ENCODE results near the gene HECTD3.

The HECTD3 gene

DNA sequence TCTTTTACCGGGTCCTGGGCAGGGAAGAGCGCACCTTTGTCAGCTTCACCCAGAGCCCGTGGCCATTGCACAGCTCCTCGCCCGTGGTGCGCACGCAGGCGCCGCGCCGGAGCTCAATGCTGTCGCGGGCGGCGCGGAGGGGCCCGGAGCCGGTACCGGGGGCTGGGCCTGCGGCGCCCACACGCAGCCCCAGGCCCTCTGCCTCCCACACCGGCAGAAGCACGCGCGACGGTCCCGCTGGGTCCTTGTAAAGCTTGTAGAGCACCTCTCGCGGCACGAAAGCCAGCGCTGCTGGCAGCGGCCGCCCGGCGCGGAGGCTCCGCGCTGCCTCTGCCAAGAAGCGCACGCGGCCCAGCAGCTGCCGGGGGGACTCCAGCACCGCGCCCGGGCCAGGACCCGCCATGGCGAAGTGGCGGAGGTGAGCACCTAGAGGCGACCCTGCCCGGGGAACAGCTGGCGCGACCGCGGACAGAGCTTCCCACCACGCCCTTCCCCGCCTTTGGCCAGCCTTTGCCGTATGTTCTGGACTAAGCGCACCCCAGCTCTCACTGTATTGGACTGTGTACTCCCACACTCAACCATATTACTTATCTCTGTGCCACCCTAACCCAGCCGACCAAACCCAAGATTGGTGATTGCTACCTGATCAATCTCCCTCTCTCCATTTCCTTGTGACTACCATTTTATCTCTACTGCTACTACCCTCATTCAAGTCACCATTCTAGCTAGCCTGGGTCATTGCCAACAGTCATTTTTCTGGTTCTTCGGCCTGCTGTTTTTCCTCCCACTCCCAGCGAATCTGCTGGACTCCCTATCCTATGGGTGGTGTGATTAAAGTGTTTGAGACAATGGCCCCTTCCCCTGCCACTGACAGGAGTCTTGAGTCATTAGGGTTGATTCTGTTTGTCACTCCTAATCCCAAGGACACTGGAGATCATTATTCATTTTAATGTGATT lies at the start of gene HECTD3:
TSS of gene HECTD3 (minus strand) at position 470 of the 957 bp plus-strand sequence. CDS start at position 403, 67 bp downstream.
- peak; percentile 88 for DNase-seq

DNA sequence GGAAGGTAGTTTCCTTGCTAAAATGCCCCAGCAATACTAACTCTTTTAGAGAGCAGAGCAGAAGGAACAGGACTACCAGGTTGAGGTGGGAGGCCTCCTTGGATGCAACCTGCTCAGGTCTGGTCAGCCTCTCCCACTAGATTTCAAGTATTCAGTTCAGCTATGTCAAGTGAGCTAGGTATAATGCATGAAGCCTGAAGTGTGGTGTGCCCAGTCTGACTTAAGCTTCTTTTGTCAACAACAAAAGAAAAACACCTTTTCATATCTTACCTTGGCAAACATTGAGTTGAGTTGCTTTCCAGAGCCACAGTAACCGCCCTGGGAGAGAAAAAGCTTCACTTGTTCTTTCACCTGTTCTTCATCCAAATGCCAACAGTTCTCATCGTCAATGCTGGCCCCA lies 48.7 kb upstream of the HECTD3 start:
- DNase-seq = no peak

DNA sequence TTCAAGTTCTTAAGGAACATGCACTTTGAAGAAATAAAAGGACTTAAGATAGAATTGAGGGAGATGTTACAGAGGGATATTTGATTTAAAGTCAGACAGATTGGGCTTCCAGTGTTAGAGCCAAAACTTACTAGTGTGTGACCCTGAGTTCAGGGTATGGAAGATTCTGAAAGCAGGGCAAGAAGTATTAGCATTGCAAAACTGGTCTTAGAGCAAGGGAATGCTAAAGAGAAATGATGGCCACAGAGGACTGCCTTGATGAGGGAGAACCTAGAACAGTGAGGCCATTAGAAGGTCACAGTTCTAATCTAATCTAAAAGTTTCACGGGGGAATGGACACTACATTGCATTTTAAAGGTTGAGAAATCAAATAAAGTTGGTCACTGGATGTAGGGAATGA lies 46.4 kb upstream of the HECTD3 start:
- no peak for DNase-seq

DNA sequence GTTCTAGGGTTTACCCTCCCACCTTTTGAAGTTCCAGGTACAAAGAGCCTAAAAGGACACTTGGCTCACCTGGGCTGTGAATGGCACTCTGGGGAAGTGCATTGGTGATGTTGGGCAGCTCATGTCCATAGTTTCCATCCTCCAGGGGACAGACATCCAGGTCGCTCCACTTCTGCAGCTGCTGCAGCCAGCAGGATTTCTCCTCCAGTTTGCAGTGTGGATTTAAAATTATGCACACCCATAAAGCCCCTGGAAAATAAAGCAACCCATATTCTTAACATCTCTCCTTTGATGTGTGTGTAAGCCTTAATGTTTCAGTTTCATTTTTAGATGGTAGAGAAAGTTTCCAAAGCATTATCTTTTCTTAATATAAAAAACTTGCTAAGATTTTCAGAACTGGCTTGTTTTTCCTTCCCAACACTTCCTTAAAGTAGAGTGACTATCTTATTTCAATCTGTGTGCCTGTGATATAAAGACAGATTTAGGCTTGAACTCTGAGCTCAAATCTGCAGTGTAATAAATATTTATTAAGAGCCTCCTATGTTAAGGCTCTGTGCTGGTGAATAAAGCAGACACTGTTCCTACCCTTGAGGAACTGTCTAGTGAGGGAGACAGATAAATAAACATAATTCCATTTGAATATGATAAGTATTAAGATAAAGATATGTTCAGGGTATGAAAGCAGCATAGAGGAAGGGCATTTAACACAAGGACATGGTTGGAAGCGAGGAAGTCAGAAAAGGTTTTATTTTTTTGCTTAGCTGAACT lies 40.1 kb upstream of the HECTD3 start:
- no peak for DNase-seq

DNA sequence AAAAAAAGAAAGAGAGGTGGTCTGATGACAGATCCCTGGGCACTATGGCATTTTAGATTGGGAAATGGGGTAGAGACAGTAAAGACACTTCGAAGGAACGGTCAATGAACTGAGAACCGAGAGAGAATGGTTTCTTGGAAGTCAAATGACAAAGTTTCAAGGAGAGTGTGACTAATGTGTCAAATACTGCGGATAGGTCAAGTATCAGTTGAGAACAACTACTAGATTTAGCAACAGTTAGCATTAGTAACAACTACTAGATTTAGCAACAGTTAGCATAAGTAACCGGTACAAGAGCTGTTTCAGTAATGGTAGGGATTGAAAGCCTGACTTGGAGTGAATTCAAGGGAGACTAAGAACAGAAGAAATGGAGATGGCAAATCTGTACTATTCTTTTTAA lies 35.9 kb upstream of the HECTD3 start:
- no peak for DNase-seq

DNA sequence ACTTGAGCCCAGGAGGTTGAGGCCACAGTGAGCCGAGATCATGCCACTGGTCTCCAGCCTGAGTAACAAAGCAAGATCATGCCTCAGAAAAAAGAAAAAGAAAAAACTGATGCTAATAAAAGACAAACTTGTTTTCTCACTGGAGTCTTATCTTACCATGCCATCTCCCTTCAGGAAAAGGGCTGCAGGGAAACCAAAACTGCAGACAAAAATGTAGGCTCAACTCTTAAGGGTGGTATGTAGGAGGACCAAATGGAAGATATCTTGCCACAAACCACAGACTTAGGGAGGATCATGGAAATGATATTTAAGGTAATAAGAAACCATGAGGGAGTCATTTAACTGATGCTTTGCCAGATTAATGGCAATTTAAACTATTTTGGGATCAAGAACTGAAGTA lies 33.8 kb upstream of the HECTD3 start:
- no peak for DNase-seq

DNA sequence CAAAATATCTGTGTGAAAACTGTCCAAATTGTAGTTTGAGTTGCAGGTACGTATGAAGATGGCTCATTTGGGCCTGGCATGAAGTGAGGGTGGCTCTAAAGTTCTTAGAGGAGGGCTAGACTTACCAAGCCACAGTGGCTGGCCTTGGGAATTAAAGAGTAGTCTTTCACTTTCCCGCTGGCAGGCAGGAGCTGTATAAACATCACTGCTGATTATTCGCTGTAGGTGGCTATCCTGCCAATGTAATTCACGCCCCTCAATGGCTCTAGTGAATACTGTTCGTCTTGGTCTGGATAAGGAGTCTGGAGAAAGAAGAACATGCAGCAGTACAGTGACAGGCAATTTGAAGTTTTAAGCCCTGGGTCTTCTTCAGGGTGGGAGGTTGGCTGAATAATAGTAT lies 32.0 kb upstream of the HECTD3 start:
- DNase-seq = no peak

DNA sequence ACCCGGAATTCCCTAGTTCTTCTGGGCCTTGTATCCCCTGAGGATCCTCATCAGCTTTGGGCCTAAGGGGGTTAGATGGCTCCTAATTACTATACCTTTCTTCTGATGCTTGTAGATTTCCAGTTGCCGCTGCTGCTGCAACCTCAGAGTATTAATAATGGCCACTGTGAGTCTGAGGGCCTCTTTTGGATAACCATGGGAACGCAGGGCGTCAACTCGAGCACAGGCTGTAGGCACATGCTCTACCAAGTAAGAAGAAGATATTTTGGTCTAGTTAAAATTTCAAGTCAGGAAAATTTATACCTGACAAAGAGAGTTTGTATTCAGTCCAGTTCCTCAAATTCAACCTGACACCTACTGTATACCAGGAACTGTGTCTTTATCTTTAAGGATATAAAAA lies 29.2 kb upstream of the HECTD3 start:
- DNase-seq = no peak

DNA sequence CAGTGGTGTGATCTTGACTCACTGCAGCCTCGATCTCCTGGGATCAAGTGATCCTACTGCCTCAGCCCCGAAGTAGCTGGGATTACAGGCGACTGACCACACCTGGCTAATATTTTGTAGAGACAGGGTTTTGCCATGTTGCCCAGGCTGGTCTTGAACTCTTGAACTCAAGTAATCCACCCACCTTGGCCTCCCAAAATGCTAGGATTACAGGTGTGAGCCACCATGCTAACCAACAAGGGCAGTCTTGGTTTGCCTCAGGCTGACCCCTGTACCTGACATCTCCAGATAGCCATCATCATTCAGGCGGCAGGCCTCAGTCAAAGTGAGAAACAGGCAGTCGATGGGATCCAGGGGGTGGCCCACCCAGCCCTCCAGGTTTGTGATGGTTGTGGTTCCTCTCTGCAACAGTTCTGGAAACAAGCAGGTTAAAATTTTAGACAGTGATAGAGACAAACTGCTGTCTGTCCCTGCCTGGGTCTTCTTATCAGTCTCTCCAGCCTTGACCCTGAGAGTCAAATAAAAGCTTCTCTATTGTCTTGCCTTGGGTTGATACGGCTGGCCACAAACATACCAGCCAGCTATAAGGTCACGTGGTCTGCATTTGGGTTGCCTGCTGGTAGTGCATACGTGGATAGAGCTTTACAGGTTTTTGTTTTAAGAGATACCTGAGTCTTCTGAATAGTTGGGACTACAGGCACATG lies 27.7 kb upstream of the HECTD3 start:
- no peak for DNase-seq

DNA sequence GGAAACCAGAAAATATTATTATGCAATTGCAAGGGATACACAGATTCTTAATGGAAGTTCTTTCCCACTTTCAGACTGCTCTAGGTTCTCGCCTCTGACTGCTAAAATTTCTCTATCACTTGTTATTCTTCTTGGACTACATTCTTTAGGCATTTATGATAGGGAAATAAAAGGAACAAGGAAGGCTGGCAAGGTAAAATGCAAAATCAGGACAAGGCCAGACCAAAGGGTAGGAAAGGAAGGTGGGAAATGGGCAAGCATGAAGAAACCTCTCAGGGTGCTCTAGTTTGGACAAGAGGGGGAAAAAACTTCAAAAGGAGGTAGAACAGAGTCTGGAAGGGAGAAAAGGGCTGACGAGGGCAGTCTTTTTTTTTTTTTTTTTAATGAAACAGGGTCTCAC lies 27.1 kb upstream of the HECTD3 start:
- no peak for DNase-seq

DNA sequence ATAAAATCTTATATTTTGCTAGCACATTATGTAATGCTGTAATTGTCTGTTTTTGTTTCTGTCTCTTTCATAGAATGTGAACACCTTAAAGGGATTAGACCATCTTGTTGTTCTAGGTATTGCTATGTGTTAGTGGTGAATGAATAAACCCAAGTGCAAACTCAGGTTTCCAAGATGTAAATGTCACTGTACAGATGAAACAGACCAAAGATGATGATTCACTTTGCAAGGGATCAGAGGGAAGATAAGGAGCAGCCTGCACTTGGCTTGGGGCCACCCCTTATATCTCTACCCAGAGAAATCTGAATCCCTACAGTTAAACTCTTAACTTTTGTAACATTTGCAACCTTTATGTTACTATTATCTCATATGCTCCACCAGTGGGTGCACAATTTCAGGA lies 26.3 kb upstream of the HECTD3 start:
- DNase-seq = no peak

DNA sequence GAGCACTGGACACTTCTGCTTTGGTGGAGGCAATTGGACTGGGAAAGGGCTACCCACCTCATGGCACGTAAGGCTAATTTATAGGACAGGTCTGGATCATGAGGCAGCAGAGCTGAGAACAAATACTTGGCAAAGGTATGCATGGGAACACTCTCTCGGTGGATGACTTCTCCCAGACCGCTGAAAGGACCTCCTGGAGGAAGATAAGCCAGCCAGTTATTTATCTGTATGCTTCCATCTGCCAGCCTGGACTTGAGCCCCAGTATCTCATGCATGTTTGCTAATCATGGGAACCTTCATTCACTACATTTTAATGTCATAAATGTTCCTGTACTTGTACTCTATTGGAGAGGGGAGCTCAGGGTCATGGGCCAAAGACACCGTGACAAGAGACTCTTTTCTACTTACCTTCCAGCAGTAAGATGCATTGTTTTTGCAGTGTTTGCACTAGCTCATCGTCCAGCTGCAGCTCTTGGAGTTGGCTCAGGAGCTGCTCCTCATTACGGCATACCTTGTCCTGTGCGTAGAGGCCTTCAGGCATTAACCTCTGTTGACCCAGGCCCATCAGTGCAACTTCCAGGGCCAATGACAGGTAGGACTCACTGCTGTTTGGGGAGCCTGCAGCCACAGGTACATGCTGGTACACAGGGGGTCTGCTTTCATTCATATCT lies 24.6 kb upstream of the HECTD3 start:
- no peak for DNase-seq

DNA sequence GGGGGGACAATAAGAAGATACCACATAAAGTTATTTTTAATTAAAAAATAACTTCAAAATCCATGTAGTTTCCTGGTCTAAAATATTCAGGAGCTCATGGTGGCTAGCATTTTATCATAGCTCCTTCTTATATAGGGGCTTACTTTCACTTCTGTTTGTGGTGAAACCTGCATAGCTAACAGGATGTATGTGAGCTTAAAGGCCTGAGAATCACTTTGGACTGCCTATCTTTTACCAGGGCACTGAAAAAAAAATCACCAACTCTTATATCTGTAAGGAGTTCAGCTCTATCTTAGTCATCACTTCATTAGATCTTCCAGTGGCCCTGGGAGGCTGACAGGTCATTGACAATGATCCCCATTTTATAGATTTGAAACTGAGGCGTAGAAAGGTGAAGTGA lies 22.2 kb upstream of the HECTD3 start:
- DNase-seq = no peak

DNA sequence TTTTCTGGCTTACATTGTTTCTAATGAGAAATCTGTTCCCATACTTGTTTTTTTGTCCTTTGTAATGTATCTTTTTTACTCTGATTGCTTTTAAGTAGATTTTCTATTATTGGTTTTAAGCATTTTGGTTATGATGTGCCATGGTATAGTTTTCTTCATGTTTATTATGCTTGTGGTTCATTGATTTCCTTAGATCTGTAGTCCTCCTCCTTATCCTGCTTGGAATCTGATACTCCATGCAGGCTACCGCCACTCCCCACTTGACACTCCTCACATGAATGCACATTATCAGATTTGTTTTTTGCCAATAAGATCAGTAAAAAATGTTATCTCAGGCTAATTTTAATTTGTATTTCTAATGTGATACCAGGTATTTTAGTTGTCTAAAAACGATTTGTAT lies 21.7 kb upstream of the HECTD3 start:
- DNase-seq = no peak

DNA sequence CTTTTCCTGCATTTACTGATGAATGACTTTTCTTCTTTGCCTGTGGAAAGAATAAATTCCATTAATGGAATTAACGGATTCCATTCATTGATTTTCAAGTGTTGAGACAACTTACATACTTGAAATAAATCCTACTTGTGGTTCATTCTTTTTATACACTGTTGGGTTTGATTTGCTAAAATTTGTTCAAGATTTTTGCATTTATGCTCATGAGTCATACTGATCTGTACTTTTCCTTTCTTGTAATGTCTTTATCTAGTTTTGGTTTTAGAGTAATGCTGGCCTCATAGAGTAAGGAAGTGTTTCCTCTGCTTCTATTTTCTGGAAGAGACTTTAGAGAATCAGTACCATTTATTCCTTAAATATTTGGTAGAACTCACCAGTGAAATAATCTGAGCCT lies 15.3 kb upstream of the HECTD3 start:
- DNase-seq = no peak

DNA sequence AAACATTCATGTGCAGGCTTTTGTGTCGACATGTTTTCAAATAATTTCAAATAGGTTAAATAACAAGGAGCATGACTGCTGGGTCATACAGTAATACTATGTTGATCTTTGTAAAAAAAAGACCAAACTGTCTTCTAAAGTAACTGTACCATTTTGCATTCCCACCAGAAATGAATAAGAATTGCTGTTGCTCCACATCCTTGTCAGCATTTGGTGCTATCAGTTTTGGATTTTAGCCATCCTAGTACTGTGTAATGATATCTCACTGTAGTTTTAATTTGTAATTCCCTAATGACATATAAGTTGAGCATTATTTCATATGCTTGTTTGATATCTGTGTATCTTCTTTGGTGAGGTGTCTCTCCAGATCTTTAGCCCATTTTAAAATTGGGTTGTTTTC lies 12.5 kb upstream of the HECTD3 start:
- DNase-seq = no peak

DNA sequence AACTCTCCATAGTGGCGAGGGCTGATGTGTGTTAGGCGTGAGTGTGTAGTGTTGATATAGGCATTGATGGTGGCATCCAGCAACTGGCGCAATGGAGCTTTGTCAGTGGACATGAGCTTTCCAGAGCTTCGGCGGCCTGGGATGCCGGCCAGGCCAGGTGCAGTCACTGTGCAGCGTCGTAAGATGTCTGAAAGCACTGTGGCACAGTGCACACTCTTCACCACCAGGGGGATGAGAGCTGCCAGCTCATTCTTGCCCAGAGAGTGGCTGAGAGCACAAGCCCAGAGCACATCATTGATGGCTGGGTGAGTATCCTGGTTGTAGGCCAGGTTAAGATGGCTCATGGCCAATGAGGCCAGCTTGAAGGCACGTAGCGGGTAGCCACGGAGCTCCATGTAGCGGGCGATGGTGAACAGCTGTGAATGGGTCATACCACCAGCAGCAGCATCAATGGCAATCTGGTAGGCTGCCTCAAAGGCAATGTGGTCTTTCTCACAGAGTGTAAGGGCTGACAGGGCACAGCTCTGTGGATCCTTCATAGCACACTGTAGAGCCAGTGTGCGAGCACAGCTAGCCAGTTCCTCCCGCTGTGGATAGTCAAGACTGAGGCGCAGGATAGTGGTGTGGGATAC lies 7.6 kb upstream of the HECTD3 start:
- DNase-seq = no peak

DNA sequence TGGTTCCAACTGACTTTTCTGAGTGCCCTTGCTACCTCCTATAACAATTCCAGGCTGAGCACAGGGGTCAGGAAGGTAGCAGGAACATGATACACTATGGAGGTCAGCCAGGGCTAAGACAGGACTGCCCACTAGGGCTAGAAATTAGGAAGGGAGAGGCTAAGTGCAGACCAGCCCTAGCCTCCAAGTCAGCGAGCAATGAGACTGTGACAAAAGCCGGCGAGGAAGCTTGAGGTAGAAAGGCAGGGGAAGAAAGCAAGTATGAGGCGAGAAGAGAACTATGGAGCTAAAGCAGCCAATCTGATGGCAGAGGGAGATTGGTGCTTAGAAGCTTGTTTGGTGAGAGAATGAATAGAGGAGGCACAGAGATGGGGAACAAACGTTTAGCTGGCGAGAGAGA lies 5.6 kb upstream of the HECTD3 start:
- DNase-seq = no peak

DNA sequence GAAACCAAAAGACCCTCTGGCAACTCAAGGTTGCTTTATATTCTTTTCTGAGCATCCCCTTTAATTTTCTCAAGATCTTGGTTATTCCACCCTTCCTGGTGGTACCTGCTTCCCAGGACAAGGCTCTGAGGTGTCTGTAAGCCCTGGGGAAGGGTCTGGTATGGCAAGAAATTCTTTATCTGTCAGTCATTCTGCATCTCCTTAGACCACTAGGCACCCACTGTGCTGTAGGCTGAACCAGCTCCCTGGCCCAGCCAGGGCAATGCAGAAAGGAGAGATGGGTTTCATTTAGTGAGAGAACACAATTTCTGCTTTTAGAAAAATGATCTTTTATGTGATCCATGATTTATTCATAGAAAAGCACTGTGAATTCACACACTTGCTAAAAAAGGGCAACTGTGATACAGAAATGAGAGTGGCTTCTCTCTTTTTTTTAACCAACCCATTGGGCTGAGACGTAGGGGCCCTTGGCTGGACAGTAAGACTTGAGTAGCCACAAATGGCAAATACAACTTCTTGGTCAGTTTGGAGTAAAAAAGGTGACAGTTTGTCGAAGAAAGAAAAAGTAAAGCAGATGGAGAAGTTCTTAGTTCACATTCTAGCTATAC lies 5.1 kb upstream of the HECTD3 start:
- DNase-seq = no peak

DNA sequence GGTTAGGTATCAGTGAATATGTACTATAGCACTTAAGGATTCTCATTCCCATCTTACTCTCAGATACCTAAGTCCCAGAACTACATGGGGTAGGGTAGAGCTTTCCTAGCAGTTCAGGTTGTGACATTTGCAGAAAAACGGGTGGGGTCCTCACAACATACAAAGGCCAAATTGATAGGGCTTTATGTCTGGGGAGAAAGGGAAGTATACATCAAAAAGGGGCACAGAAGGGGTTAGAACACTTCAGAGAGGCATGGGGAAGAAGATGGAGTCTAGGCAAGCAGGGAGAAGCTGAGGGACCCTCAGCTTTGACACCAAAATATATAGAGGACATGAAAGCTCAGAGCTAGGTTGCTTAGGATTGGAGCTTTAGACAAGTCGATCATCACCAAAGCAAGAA lies 4.6 kb upstream of the HECTD3 start:
- no peak for DNase-seq

DNA sequence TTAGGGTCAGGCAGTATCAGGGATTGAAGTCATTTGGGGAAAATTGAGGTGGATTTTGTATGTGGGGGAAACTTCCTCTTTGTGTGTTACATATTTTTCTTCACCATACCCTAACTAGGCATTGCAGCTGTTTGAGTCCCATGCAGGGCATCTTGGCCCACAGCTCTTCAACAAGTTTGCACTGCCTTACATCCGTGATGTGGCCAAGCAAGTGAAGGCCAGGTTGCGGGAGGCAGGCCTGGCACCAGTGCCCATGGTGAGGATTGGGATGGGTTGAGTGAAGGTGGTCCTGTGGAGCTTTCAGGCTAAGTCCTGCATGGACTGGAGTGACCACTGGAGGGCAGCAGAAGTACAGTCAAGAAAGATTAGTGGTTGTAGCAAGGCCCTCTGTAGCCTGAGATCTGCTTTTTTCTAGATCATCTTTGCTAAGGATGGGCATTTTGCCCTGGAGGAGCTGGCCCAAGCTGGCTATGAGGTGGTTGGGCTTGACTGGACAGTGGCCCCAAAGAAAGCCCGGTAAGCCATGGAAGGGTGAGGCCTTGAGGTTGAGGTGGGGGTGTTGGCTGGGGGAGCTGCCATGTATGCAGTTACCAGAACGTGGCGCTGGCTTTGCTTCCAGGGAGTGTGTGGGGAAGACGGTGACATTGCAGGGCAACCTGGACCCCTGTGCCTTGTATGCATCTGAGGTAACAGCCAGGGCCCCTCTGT lies 3.4 kb upstream of the HECTD3 start:
- DNase-seq = peak; percentile 83
